D721Med (cell line): ENCODE data around the gene WASHC3.

ENCODE experiments used
- DNase-seq: peaks from one replicate; pipeline ENCODE4 v3.0.0; 2011; ENCODE audit warnings: low spot score; ENCODE audit not compliant: insufficient read length
- FAIRE-seq: peaks from 2 replicates; lab custom pipeline; 2011; peaks lifted over from hg19 to GRCh38; lab: Jason Lieb, UNC
- CTCF ChIP-seq: IDR thresholded peaks from 2 replicates; pipeline ENCODE4 v1.5.1; 2012; ENCODE audit warnings: mild to moderate bottlenecking, control low read depth; ENCODE audit not compliant: insufficient read depth; ENCODE audit errors: missing control alignments

WASHC3 gene

DNA sequence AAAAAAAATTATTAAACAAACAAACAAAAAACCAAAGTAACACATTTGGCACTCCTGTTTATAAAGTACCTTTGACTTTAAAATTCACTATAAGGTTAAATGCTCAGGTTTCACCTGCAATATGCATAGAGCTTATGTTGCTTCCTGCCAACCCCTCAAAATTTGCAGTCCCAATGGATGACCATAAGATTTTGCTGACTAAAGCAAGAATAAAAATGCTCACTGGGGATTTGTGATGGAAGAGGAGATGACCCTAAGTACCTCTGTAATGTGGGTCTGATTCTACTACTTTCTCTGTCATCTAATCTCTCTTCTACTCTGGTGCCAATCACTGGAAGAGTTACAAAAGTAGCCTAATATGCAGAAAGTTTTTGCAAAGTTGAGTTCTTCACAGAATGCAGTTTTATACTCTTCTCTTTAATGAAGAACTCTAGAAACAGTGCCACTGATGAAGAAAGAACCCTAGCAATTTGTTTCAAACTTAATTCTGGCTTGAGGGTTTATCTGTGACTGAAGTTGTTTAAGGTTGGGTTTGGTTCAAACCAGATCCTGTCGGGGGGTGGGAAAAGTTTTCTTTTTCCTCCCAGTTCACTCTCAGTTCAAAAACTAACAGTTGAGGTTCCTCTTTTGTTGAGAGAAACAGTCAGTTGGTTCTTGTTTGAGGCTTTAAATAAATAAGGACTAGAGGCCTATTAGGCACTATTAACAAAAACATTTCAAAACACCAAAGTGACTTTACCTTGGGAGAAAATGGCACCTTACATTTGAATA lies 10.9 kb downstream of the WASHC3 start:
- no peak for FAIRE-seq
- TF ChIP-seq CTCF = no peak
- DNase-seq = no peak

GRCh38 chr12:102043928-102044327 lies 17.9 kb downstream of the WASHC3 start:
- DNase-seq (no peak), FAIRE-seq (no peak)
- no peak for TF ChIP-seq CTCF

DNA sequence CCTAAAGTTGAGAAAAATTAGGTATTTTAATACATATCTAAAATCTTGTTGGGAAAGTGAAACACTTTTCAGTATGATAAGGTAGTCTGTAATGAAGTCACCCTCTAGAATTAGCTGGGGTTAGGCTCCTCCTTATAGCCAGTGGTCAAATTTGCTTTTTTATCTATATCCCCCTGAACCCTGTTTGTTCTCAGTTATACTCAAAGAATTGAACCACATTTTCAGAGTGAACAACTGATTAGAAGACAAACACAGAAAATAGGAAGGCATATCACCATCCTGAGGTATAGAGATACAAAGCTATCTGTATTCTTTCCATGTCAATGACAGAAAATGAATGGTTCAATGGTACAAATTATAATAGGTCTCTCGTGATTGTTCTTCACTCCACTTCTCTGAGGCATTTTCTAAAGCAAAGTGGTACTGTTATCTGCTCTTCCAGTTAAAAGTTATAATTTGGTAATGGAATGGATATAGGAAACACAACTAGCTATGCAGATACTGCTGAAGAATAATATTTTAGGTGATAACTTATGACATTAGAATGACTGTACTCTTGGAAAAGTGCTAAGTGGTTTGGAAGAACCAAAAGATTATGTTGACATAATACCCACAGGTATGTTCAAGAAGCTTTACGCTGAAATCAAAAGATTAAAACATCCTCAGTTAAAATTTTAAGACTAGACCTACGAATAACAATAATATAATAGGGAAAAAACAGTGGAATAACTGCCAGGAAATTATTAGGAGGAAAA lies 27.6 kb downstream of the WASHC3 start:
- TF ChIP-seq CTCF = no peak
- no peak for DNase-seq
- FAIRE-seq = no peak

DNA sequence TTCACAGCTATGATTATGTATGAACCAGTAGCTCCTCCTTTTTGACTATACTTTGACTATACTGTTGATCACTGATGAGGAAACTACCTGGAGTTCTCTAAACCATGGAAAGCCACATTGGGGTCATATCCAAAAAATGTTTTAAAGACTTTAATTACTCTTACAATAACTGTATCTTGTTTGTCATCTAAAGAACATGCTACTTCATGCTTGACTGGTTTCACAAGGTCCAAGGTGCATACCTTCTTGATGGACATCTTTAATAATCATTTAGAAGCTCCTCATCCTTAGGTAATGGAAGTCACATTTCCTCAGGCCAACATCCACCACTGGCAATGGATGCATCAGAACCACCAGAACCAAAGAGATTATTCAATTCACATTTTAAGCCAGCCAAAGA lies 29.9 kb downstream of the WASHC3 start:
- FAIRE-seq (no peak), DNase-seq (no peak)
- TF ChIP-seq CTCF = no peak

GRCh38 chr12:102029141-102029540 lies 32.6 kb downstream of the WASHC3 start:
- FAIRE-seq = no peak
- TF ChIP-seq CTCF = no peak

DNA sequence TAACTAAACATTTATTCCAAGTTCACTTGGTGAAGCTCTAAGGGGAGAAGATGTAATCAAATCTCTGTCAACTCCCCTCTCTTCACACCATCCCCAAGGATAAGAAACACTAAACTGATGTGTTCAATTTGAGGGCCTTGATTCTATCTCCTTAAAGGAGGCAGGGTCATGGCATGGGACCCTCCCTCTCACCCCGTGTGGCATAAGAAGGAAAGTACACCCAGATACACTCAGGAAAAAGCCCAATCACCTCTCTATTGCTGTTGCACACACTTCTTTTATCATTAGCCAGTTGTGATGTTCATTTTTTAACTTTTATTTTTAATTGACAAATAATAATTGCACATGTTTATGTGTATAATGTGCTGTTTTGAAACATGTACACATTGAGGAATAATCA lies 35.1 kb downstream of the WASHC3 start:
- DNase-seq = no peak
- TF ChIP-seq CTCF = no peak
- FAIRE-seq = no peak

More at GRCh38 chr12:102029141-102029540, 32.6 kb downstream of the WASHC3 start:
- DNase-seq = no peak

GRCh38 chr12:102024765-102025164 lies 37.0 kb downstream of the WASHC3 start:
- DNase-seq (no peak), FAIRE-seq (no peak)
- TF ChIP-seq CTCF = no peak
